Activated B cell treated with CpG ODN at 0.5 μM for 24 hours (primary cell): ENCODE data around the gene RGP1. TPM values are rescaled to one million over a fixed set of nuclear protein-coding genes. Genes with fewer than 3 reads are reported as not detected.

Source experiments
- ATAC-seq: fragments of 200-7000 bp; cut with Tn5 transposase; one replicate; pipeline ENCODE4 v1.10.0; 2021; ENCODE audit warnings: low read depth, mild to moderate bottlenecking, moderate library complexity
- CTCF ChIA-PET: fragments of 350-600 bp; sonication (Branson Sonifier 250); formaldehyde crosslinking; loops from one replicate; lab custom pipeline; 2021; ENCODE audit warnings: antibody characterized with exemption; lab: Charles Lee
- POLR2A ChIA-PET: fragments of 350-600 bp; sonication (Branson Sonifier 250); formaldehyde crosslinking; loops from one replicate; lab custom pipeline; 2021; ENCODE audit warnings: antibody characterized with exemption; lab: Charles Lee
- DNase-seq: peaks from one replicate; pipeline ENCODE4 v3.0.0; 2022
- H3K27ac Mint-ChIP-seq: one replicate; pipeline ENCODE4 v1.8.0; 2020; ENCODE audit warnings: mixed read lengths
- H3K27me3 Mint-ChIP-seq: one replicate; pipeline ENCODE4 v1.8.0; 2021; ENCODE audit warnings: mixed read lengths
- H3K36me3 Mint-ChIP-seq: one replicate; pipeline ENCODE4 v1.8.0; 2021; ENCODE audit warnings: low read depth, mixed read lengths
- H3K4me1 Mint-ChIP-seq: one replicate; pipeline ENCODE4 v1.8.0; 2021; ENCODE audit warnings: mixed read lengths
- H3K4me3 Mint-ChIP-seq: one replicate; pipeline ENCODE4 v1.8.0; 2020; ENCODE audit warnings: mild to moderate bottlenecking, mixed read lengths
- H3K9me3 Mint-ChIP-seq: one replicate; pipeline ENCODE4 v1.8.0; 2020; ENCODE audit warnings: mixed read lengths
- CTCF ChIP-seq: fragments of 200-600 bp; IDR thresholded peaks from one replicate; pipeline ENCODE4 v1.8.0; 2022; ENCODE audit warnings: antibody characterized with exemption, mild to moderate bottlenecking
- intact Hi-C: fragments of 100-400 bp; cut with micrococcal nuclease; formaldehyde crosslinking; loops from one replicate; pipeline ENCODE4 v1.15.1; 2024
- total RNA-seq: library from RNA; stranded (reverse); gene quantifications from 2 replicates; pipeline ENCODE4 v1.2.3, GENCODE V29; 2022

The RGP1 gene
- total RNA-seq, 1 donor from 2014 or later = 25.4 TPM

DNA sequence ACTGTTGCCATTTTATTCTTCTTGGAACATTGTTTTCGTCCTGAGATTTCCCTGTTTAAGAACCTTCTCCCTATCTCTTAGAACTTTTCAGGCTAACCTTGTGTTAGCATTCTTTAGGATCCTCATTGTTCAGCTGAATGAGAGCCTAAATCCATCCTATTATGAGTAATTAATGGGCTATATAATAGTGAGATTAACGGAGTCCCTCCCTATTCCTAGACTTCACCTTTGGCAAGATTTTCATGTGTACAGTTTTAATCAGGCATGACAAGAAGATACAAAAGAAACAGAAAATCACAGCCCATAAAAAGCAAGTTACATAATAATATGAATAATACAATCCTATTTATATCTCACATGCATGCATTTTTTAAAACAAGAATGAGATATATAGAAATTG lies 14.1 kb downstream of the RGP1 start:
- peaks cover 6% of the 10 kb centered on the region for H3K36me3 Mint-ChIP-seq
- ATAC-seq (no peak), DNase-seq (no peak)
- POLR2A ChIA-PET = interaction anchor here (0.7 to 0.9 kb wide), 2 partner anchors 10 to 15 kb away, joined by 4 to 5 read pairs; no protein-coding TSS in a partner anchor
- H3K27me3 Mint-ChIP-seq = no peaks in the 10 kb centered on the region
- H3K4me1 Mint-ChIP-seq = peaks cover 40% of the 10 kb centered on the region
- intact Hi-C loops = no loop called here
- no peaks in the 10 kb centered on the region for H3K9me3 Mint-ChIP-seq
- H3K27ac Mint-ChIP-seq = no peak overlapping the region
- no peak overlapping the region for H3K4me3 Mint-ChIP-seq
- CTCF ChIA-PET = interaction anchor here (0.7 kb wide), 2 partner anchors 27 to 151 kb away, joined by 3 read pairs; no protein-coding TSS in a partner anchor
- TF ChIP-seq CTCF = no peak

GRCh38 chr9:35763803-35764202 lies 14.7 kb downstream of the RGP1 start:
- ChIA-PET POLR2A (no interaction called here), CTCF (no interaction called here)
- H3K27me3 Mint-ChIP-seq = no peaks in the 10 kb centered on the region
- H3K27ac Mint-ChIP-seq = no peak overlapping the region
- DNase-seq = no peak
- no peak for TF ChIP-seq CTCF
- no peak for ATAC-seq
- H3K36me3 Mint-ChIP-seq = peaks cover 7% of the 10 kb centered on the region
- no peak overlapping the region for H3K4me3 Mint-ChIP-seq
- intact Hi-C loops = no loop called here
- no peaks in the 10 kb centered on the region for H3K9me3 Mint-ChIP-seq
- peaks cover 33% of the 10 kb centered on the region for H3K4me1 Mint-ChIP-seq

GRCh38 chr9:35766997-35767396 lies 17.9 kb downstream of the RGP1 start:
- Mint-ChIP-seq H3K27ac (no peak overlapping the region), H3K27me3 (no peaks in the 10 kb centered on the region), H3K9me3 (no peaks in the 10 kb centered on the region), H3K4me1 (peaks cover 11% of the 10 kb centered on the region), H3K4me3 (no peak overlapping the region), H3K36me3 (peaks cover 2% of the 10 kb centered on the region)
- intact Hi-C loops = no loop called here
- no peak for TF ChIP-seq CTCF
- DNase-seq = no peak
- ATAC-seq = no peak
- ChIA-PET CTCF (no interaction called here), POLR2A (no interaction called here)

- ATAC-seq (no peak), DNase-seq (no peak)
- H3K36me3 Mint-ChIP-seq = peaks cover 2% of the 10 kb centered on the region
- intact Hi-C loops = no loop called here
- ChIA-PET POLR2A (no interaction called here), CTCF (no interaction called here)
- no peaks in the 10 kb centered on the region for H3K27me3 Mint-ChIP-seq
- H3K4me3 Mint-ChIP-seq = no peak overlapping the region
- no peak for TF ChIP-seq CTCF
- H3K9me3 Mint-ChIP-seq = no peaks in the 10 kb centered on the region
- H3K4me1 Mint-ChIP-seq = peaks cover 8% of the 10 kb centered on the region
- H3K27ac Mint-ChIP-seq = no peak overlapping the region
Measured at GRCh38 chr9:35767458-35767857, 18.4 kb downstream of the RGP1 start.

GRCh38 chr9:35769763-35770162 lies 20.7 kb downstream of the RGP1 start:
- CTCF ChIA-PET = no interaction called here
- H3K36me3 Mint-ChIP-seq = peaks cover 2% of the 10 kb centered on the region

More at GRCh38 chr9:35769763-35770162, 20.7 kb downstream of the RGP1 start:
- TF ChIP-seq CTCF = no peak
- no peak overlapping the region for H3K27ac Mint-ChIP-seq
- H3K9me3 Mint-ChIP-seq = no peaks in the 10 kb centered on the region
- peaks cover 5% of the 10 kb centered on the region for H3K4me1 Mint-ChIP-seq
- intact Hi-C loops = no loop called here
- no peaks in the 10 kb centered on the region for H3K27me3 Mint-ChIP-seq
- POLR2A ChIA-PET = interaction anchor here (1.2 kb wide), 1 partner anchor 13 kb away, joined by 5 read pairs; no protein-coding TSS in a partner anchor
- DNase-seq = no peak
- no peak overlapping the region for H3K4me3 Mint-ChIP-seq
- no peak for ATAC-seq
